HCT116 (cell line): Measurements from ENCODE around the gene PM20D1. TPM values are rescaled to one million over a fixed set of nuclear protein-coding genes. Genes with fewer than 3 reads are reported as not detected.

Experiments used
- ATAC-seq: fragments of 200-7000 bp; cut with Tn5 transposase; 2 replicates; pipeline ENCODE4 v1.9.1; 2020; ENCODE audit warnings: mild to moderate bottlenecking, moderate library complexity
- BruUV-seq: library from RNA; stranded (reverse); fragments of 400-500 nt; replicated peaks from 2 replicates; lab custom pipeline; 2021; lab: Mats Ljungman, UMichigan
- CTCF ChIA-PET: fragments of 300-600 bp; sonication (Branson Sonifier 250); formaldehyde crosslinking; loops from one replicate; lab custom pipeline; 2021; ENCODE audit warnings: antibody characterized with exemption; lab: Charles Lee
- POLR2A ChIA-PET: fragments of 300-600, 350-600 bp; sonication (Branson Sonifier 250); formaldehyde crosslinking; loops from one replicate; lab custom pipeline; 2021; ENCODE audit warnings: antibody characterized with exemption; lab: Charles Lee
- RAD21 ChIA-PET, 2 experiments: fragments of 300-600 bp; sonication (Branson Sonifier 250); formaldehyde crosslinking; loops; one replicate each; lab custom pipeline; 2023; ENCODE audit warnings: low total read pairs in 2 of 2; ENCODE audit not compliant: uncharacterized antibody in 2 of 2, unreplicated experiment in 2 of 2, low non-redundant PET in 1 of 2; lab: Charles Lee
- DNase-seq: peaks from one replicate; pipeline ENCODE4 v3.0.0-alpha.2; 2010; ENCODE audit warnings: low read depth, low spot score
- H2AFZ ChIP-seq: fragments of 200-600 bp; shearing (Covaris generic), sonication (generic); 2 replicates; pipeline ENCODE4 v1.6.1; 2017; ENCODE audit warnings: low read depth, mixed run types, mixed read lengths, antibody characterized with exemption, low read length; ENCODE audit not compliant: poor library complexity, severe bottlenecking
- H3K27ac ChIP-seq: 2 replicates; pipeline ENCODE4 v1.5.1; 2012; ENCODE audit warnings: low read depth, low read length
- H3K27me3 ChIP-seq: fragments of 200-600 bp; sonication (generic); 2 replicates; pipeline ENCODE4 v1.6.1; 2016; ENCODE audit warnings: mixed run types, low read length, mixed read lengths; ENCODE audit not compliant: insufficient read depth
- H3K36me3 ChIP-seq, 2 experiments: fragments of 200-500 bp in 1 of 2; fragments of 200-600 bp in 1 of 2; sonication (Bioruptor generic) in 1 of 2; sonication (generic) in 1 of 2; 2 replicates each; pipeline versions ENCODE4 v1.5.1 to v1.6.1; 2014 to 2016; ENCODE audit warnings: low read length in 2 of 2, inconsistent platforms in 1 of 2, mixed read lengths in 1 of 2, mixed run types in 1 of 2; ENCODE audit not compliant: insufficient read depth in 2 of 2, control insufficient read depth in 1 of 2
- H3K4me1 ChIP-seq, 2 experiments: fragments of 200-600 bp in 1 of 2; sonication (generic) in 1 of 2; 2 replicates each; pipeline versions ENCODE4 v1.5.1 to v1.6.1; 2012 to 2017; ENCODE audit warnings: low read length in 2 of 2, inconsistent platforms in 1 of 2, mild to moderate bottlenecking in 1 of 2, mixed read lengths in 1 of 2, mixed run types in 1 of 2, moderate library complexity in 1 of 2; ENCODE audit not compliant: insufficient read depth in 2 of 2, control insufficient read depth in 1 of 2
- H3K4me2 ChIP-seq: fragments of 200-600 bp; sonication (generic); 2 replicates; pipeline ENCODE4 v1.6.1; 2017; ENCODE audit warnings: mixed run types, low read length, mixed read lengths
- H3K4me3 ChIP-seq, 2 experiments: fragments of 200-600 bp in 1 of 2; sonication (generic) in 1 of 2; replicated peaks in 1 of 2; 2 replicates each; pipeline ENCODE4 v1.5.1; 2011 to 2016; ENCODE audit warnings: low read length in 2 of 2, control low read depth in 1 of 2, low read depth in 1 of 2, mild to moderate bottlenecking in 1 of 2, mixed read lengths in 1 of 2, mixed run types in 1 of 2
- H3K79me2 ChIP-seq: fragments of 200-600 bp; sonication (generic); 2 replicates; pipeline ENCODE4 v1.6.1; 2017; ENCODE audit warnings: mild to moderate bottlenecking, mixed run types, low read length, moderate library complexity, mixed read lengths; ENCODE audit not compliant: insufficient read depth
- H3K9ac ChIP-seq: fragments of 200-600 bp; sonication (generic); 2 replicates; pipeline ENCODE4 v1.6.1; 2016; ENCODE audit warnings: low read length, mixed read lengths
- H3K9me2 ChIP-seq: fragments of 200-600 bp; sonication (generic), shearing (Covaris generic); 2 replicates; pipeline ENCODE4 v1.6.1; 2017; ENCODE audit warnings: mixed run types, mild to moderate bottlenecking, moderate library complexity; ENCODE audit not compliant: insufficient read depth
- H3K9me3 ChIP-seq, 2 experiments: fragments of 200-500 bp in 1 of 2; fragments of 200-600 bp in 1 of 2; sonication (Bioruptor generic) in 1 of 2; sonication (generic) in 1 of 2; 2 replicates each; pipeline ENCODE4 v1.6.1; 2014 to 2017; ENCODE audit warnings: low read length in 2 of 2, mixed read lengths in 2 of 2, inconsistent platforms in 1 of 2, low read depth in 1 of 2, mild to moderate bottlenecking in 1 of 2, mixed run types in 1 of 2, moderate library complexity in 1 of 2; ENCODE audit not compliant: control insufficient read depth in 1 of 2, insufficient read depth in 1 of 2
- H4K20me1 ChIP-seq: fragments of 200-600 bp; sonication (generic), shearing (Covaris generic); 2 replicates; pipeline ENCODE4 v1.6.1; 2017; ENCODE audit warnings: mixed run types, mild to moderate bottlenecking, moderate library complexity; ENCODE audit not compliant: insufficient read depth
- CTCF ChIP-seq, 3 experiments: fragments of 200-600 bp in 1 of 3; sonication (generic) in 1 of 3; IDR thresholded peaks in 2 of 3; conservative IDR thresholded peaks in 1 of 3; 2 replicates each; pipeline ENCODE4 v1.5.1; 2012 to 2017; ENCODE audit warnings: low read depth in 2 of 3, low read length in 2 of 3, antibody characterized with exemption in 1 of 3, borderline replicate concordance in 1 of 3, control low read depth in 1 of 3, mild to moderate bottlenecking in 1 of 3, mixed read lengths in 1 of 3, mixed run types in 1 of 3, moderate library complexity in 1 of 3; ENCODE audit not compliant: insufficient read depth in 1 of 3
- REST ChIP-seq: IDR thresholded peaks from 2 replicates; pipeline ENCODE4 v1.6.1; 2012; ENCODE audit warnings: low read depth
- intact Hi-C: fragments of 100-400 bp; cut with micrococcal nuclease; formaldehyde crosslinking; loops from 2 replicates; pipeline ENCODE4 v1.10.0; 2022
- total RNA-seq: library from RNA; stranded (reverse); gene quantifications from one replicate; pipeline ENCODE4 v1.2.1, GENCODE V29; 2021; ENCODE audit not compliant: unreplicated experiment

PM20D1 gene
- total RNA-seq, 1 experiment from 2014 or later, result not detected

- BruUV-seq, result no TSS peak
- Histone ChIP-seq H3K79me2 (peaks cover 32% of the 10 kb centered on the region; the same call in 1 of the 2 replicates), H3K9ac (no peak overlapping the region), H3K9me2 (no peaks in the 10 kb centered on the region), H3K4me1 (peaks cover 9 to 26% of the 10 kb centered on the region in 2 experiments), H3K4me3 (no peak overlapping the region), H3K4me2 (no peak overlapping the region), H3K27me3 (no peaks in the 10 kb centered on the region), H4K20me1 (no peaks in the 10 kb centered on the region), H2AFZ (no peak overlapping the region), H3K27ac (no peak overlapping the region), H3K9me3 (no peaks in the 10 kb centered on the region), H3K36me3 (peaks cover 6 to 16% of the 10 kb centered on the region in 2 experiments; a peak in 2 of 4 replicates)
- RAD21 ChIA-PET, result no interaction called here
- no peak for ATAC-seq
- POLR2A ChIA-PET, result no interaction called here
- no peak for DNase-seq
- peak in 2 of 3 experiments; percentile 23 to 38; a peak in 3 of 6 replicates for TF ChIP-seq CTCF (IDR thresholded peaks at IDR 0.05 in 2 of 3, conservative IDR thresholded peaks at IDR 0.05 in 1 of 3; ENCODE audit: borderline replicate concordance in 1 of 3, insufficient read depth in 1 of 3, low read depth in 2 of 3, low read length in 2 of 3)
- TF ChIP-seq REST, result no peak
- CTCF ChIA-PET, result interaction anchor here (1.0 to 1.6 kb wide), 6 partner anchors 17 to 167 kb away, joined by 3 to 6 read pairs (median 4); no protein-coding TSS in a partner anchor
- intact Hi-C loops, result loop anchor here (5.0 kb wide), 1 partner anchor 97 kb away; no protein-coding TSS in a partner anchor
Observed at GRCh38 chr1:205810448-205811157, 39.3 kb downstream of the PM20D1 start.
